Stimulated activated CD4-positive, alpha-beta T cell treated with anti-CD3 and anti-CD28 coated beads, Interleukin-12 subunit alpha, Interleukin-12 subunit beta, amount 100 ng/mL, for 4 hours (primary cell): Measurements from ENCODE around the gene HSF2BP.
"Not testable (repeated sequence)": the region's sequence is repeated elsewhere in the genome, so short reads cannot be mapped to it uniquely, and the experiment has no call there.

ENCODE experiments used
- DNase-seq: peaks from one replicate; pipeline ENCODE4 v3.0.0-alpha.2; 2020

HSF2BP gene

GRCh38 chr21:43687566-43688399 lies 28.5 kb upstream of the HSF2BP start:
- no peak for DNase-seq

DNA sequence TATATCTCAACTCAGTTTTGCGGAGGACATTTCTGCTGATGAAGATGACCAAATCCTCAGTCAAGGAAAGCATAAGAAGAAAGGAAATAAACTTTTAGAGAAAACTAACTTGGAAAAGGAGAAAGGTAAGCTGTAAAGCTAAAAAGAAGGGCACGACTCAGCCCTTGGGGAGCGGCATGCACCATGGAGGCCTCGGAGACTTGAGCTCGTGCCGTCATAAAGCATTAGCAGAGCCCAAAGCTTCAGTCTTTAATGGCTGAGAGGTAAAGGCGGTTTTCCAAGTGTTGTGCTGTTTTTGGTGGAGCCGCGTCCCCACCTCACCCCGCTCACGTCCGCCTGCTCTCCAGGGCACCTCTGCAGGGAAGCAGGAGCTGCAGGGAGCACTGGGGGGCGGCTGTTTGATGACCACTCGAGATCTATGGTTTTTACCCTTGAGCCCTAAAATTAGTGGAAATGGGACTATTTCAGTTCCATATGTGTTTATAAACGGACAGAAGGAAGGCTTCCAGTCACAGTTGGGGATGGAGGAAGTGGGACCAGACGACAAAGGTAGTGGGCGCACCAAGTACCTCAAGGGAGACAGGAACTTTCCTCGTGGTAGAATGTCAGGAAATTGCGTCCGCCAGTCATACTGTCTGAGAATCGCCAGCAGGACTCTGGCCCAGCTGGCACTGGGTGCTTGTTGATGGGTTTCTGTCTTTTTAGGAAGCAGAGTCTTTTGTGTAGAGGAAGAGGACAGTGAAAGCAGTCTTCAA lies 27.7 kb upstream of the HSF2BP start:
- no peak for DNase-seq

- DNase-seq, result no peak
Observed at GRCh38 chr21:43684424-43684823, 25.1 kb upstream of the HSF2BP start.

DNA sequence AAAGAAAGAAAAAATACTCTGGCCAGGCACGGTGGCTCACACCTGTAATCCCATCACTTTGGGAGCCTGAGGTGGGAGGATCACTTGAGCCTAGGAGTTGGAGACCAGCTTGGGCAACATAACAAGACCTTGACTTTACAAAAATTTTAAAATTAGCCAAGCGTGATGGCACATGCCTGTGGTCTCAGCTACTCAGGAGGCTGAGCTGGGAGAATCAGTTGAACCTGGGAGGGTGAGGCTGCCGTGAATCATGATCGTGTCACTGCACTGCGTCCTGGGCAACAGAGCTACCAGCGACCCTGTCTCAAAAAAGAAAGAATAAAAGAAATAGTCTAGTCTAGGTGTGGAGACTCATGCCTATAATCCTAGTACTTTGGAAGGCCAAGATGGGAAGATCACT lies 22.4 kb upstream of the HSF2BP start:
- no peak for DNase-seq

- DNase-seq, result not testable (repeated sequence)
Observed at GRCh38 chr21:43680421-43680820, 21.1 kb upstream of the HSF2BP start.

DNA sequence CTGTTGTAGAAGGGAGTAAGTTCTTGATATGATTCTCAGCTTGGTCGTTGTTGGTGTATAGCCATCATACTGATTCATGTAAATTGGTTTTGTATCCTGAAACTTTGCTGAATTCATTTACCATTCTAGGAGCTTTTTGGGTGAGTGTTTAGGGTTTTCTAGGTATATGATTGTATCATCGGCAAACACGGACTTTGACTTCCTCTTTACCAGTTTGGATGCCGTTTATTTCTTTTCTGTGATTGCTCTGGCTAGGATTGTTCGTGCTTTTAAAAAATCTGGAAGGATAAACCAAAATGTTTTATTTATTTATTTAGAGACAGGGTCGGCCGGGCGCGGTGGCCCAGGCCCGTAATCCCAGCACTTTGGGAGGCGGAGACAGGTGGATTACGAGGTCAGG lies 20.7 kb upstream of the HSF2BP start:
- no peak for DNase-seq

- no peak for DNase-seq
Observed at GRCh38 chr21:43676391-43676790, 17.1 kb upstream of the HSF2BP start.

- DNase-seq, result no peak
Observed at GRCh38 chr21:43675871-43676270, 16.6 kb upstream of the HSF2BP start.

DNA sequence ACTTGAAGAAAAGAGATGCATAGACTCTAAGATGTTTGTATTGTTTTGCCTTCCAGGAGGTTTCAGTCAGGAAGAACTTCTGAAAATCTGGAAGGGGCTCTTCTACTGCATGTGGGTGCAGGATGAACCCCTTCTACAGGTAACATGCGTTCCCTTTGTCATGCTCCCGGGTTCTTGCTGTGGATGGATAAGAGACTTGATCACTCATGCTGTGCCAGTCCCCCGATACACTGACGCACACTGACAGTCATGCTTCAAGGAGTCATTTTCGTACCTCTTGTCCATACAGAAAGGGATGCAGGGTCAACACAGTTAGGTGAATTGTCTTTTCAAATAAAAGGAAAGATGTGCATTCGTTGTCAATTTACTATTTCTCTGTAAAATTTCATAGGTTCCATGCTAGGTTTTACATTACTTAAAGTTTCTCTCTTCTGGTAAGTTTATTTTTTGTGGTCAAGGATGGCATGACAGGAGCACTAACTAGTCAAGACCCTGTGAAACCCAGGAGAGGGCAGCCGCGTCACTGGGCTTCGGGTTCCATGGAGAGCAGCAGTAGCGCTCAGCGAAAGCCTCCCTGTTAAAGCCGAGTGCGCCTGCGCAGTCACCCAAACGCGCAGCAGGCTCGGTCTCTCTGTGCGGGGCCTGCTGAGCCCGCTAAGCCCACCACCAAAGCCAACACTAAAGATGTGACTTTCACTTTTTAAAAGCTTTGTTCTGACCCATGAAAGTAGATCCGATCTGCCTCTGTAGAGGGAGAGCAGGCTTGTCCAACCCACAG lies 10.7 kb upstream of the HSF2BP start:
- no peak for DNase-seq

DNA sequence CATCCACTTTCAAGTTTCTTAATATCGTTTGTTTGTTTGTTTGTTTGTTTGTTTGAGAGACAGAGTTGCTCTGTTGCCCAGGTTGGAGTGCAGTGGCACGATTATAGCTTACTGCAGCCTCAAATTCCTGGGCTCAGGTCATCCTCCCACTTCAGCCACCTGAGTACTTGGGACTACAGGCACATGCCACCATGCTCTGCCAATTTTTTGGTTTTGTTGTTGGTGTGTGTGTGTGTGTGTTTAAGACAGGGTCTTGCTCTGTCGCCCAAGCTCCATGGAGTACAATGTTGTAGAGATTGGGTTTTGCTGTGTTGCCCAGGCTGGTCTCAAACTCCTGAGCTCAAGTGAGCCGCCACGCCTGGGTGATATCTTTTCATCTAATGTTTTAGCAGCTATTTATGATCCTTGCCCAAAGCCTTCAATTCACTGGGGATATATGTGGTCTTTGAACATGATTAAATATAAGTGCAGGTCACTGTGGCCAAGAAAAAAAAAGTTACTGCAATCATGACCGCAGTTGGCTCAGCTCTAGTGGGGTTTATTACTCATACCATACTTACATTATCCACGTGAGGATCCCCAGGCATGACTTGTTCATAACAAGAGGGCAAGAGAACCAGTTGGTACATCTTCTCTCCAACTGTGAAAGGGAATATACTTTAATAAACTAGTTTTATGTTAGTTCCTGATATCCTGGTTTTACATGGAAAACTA lies 8.1 kb upstream of the HSF2BP start:
- no peak for DNase-seq

GRCh38 chr21:43665879-43666278 lies 6.6 kb upstream of the HSF2BP start:
- no peak for DNase-seq

GRCh38 chr21:43664358-43664757 lies 5.1 kb upstream of the HSF2BP start:
- DNase-seq, result no peak

DNA sequence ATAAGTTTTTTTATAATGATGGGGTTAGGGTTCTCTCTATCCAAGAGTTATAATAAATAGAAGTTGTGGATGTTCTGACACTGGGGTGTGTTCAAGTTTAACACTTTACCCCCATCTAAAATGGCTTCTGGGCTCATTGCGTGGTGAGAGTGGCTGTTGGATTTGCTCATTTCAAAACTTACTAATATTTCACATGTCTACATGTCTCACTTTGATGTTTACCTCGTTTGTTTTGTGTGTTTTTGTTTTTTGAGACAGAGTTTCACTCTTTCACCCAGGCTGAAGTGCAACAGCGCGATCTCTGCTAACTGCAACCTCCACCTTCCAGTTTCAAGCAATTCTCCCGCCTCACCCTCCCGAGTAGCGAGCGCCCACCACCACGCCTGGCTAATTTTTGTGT lies 3.7 kb upstream of the HSF2BP start:
- no peak for DNase-seq

- DNase-seq, result no peak
Observed at GRCh38 chr21:43662286-43662685, 3.0 kb upstream of the HSF2BP start.

GRCh38 chr21:43658769-43659135 lies 536 bp downstream of the HSF2BP start:
- no peak for DNase-seq

DNA sequence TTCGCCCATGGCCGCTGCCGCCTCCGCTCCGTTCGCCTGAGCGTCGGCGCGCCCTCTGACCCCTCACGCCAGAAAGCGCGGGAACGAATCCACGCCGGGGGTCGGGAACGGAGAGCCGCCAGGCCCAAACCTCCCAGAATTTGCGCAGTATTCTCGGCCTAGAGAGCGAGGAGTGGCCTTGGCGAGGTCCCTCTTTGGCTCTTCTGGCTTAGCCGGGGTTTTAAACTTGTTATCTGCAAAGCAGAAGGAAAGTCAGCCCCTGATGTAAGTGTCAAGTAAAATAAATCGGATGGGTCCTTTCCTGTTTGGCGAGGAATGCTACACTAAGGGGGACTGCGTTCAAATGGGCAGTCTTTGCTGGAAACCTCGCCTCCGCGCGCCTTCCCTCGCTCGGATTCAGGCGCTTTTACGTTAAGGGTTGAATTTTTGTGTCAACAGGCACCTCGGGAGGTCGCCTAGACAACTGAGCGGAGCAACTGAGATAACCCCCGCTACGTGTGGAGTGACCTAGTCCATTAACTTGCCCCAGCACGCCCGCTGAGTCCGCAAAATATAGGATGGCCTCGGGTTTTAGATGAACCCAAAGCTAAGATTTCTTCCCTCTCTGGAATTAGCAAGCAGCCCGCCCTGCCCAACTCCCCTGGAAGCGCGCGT lies 1.1 kb downstream of the HSF2BP start:
- DNase-seq, result no peak

DNA sequence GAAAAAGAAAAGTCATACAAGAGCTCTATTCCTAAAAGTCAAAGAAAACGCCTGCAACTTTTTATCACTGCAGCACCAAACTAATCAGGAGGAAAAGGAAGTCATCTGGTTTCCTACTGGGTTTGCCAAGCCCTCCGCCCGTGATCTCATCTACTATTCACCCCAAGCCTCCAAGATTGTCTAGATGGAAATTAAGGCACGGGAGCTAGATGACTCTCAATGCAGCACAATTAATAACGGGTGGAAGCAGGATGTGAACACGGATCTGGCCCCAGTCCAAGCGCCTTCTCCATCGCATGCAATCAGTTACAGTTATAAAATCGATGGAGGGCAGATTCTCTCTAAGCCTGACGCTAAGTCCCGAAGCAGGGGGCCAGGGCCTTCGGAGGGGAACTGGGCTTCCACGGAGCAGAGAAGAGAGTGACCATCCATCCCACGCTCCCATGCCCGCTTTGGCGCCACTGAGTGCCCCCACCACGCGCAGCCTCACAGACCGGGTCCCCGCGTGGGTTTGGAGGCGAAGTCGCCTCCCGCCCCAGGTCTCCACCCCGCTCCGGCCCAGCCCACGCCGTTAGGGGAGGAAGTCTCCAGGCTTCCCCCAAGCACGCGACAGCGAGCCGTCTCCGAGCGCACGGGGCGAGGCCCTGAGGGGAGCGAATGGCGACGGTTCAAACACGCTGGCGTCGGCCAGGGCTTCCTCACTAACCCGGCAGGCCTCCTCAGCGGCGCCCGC lies 1.8 kb downstream of the HSF2BP start:
- no peak for DNase-seq

GRCh38 chr21:43654806-43655489 lies 4.3 kb downstream of the HSF2BP start:
- no peak for DNase-seq

DNA sequence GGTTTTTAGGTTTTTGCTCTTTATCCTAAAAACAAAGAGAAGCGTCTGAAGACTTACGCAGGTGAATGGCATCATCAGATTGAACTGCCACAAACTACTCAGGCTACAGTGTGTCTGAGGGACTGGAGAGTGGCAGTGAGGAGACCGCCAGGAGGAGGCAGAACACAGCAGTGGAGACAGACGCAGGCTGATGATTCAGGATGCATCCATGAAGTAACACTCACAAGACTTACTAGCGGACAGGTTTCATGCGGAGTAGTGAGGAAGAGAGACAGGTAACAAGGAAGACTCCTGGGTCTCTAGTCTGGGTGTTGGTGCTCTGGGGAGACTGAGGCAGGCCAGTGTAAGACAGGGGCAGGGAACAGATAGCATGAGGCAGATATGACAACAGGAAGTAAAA lies 5.7 kb downstream of the HSF2BP start:
- no peak for DNase-seq

DNA sequence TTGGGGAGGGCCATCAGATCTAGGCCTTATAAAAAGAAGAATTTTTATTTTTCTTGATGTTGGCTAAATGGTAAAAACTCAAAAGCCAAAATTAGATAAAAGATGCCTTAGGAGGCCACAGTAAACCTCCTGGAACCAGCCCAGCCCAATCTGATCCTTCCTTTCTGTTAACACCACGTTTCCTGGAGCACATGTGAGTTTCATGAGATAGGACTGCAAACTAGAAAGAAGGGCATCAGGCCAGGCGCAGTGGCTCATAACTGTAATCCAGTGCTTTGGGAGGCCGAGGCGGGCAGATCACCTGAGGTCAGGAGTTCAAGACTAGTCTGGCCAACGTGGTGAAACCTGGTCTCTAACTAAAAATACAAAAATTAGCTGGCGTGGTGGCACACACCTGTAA lies 6.7 kb downstream of the HSF2BP start:
- no peak for DNase-seq

DNA sequence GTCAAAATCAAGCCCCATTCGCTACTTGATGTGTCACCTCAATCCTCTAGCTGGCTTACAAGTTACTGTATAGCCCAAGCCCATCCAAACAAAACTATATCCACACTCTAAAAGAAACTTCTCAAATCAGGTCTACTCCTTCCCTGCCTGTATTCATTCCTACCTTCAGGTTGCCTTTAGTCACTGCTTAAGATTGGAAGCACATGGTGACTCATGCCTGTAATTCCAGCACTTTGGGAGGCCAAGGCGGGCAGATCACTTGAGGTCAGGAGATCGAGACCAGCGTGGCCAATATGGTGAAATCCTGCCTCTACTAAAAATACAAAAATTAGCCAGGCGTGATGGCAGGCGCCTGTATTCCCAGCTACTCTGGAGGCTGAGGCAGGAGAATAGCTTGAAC lies 7.4 kb downstream of the HSF2BP start:
- not testable (repeated sequence) for DNase-seq
